Breast epithelium (tissue), 3 donors: ENCODE results near the gene CFHR1.

Experiments
- POLR2AphosphoS5 ChIP-seq, 3 donors: sonication (generic); formaldehyde crosslinking; IDR thresholded peaks; one replicate each; pipeline ENCODE4 v1.6.1; 2017; ENCODE audit warnings: antibody characterized with exemption in 3 of 3
- TF ChIP-seq, protein P1 (sequence below), 3 donors: fragments of 450-650 bp; IDR thresholded peaks; one replicate each; pipeline ENCODE4 v1.5.1; 2016 to 2017; ENCODE audit warnings: antibody characterized with exemption in 3 of 3, mild to moderate bottlenecking in 3 of 3, moderate library complexity in 3 of 3

GRCh38 chr1:196774603-196775002, 44.9 kb upstream of the CFHR1 start, which contains the start of gene CFHR3:
- TF ChIP-seq, protein P1, sequence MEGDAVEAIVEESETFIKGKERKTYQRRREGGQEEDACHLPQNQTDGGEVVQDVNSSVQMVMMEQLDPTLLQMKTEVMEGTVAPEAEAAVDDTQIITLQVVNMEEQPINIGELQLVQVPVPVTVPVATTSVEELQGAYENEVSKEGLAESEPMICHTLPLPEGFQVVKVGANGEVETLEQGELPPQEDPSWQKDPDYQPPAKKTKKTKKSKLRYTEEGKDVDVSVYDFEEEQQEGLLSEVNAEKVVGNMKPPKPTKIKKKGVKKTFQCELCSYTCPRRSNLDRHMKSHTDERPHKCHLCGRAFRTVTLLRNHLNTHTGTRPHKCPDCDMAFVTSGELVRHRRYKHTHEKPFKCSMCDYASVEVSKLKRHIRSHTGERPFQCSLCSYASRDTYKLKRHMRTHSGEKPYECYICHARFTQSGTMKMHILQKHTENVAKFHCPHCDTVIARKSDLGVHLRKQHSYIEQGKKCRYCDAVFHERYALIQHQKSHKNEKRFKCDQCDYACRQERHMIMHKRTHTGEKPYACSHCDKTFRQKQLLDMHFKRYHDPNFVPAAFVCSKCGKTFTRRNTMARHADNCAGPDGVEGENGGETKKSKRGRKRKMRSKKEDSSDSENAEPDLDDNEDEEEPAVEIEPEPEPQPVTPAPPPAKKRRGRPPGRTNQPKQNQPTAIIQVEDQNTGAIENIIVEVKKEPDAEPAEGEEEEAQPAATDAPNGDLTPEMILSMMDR (IDR thresholded peaks at IDR 0.05): no peak
- no peak for TF ChIP-seq POLR2AphosphoS5 (IDR thresholded peaks at IDR 0.05)
